SK-N-SH (cell line): ENCODE results near the gene CNIH3. TPM values are rescaled to one million over a fixed set of nuclear protein-coding genes. Genes with fewer than 3 reads are reported as not detected.

ENCODE experiments used
- CTCF ChIA-PET: fragments of 300-600, 350-600 bp; formaldehyde crosslinking; extraction: SDS; loops from one replicate; lab custom pipeline; 2021; lab: Yijun Ruan, JAX
- POLR2A ChIA-PET: fragments of 350-600 bp; sonication (Branson Sonifier 250); formaldehyde crosslinking; extraction: SDS; loops from one replicate; lab custom pipeline; 2020; ENCODE audit warnings: antibody characterized with exemption, inconsistent platforms; lab: Yijun Ruan, JAX
- DNase-seq: peaks from one replicate; pipeline ENCODE4 v3.0.0; 2012
- H2AFZ ChIP-seq: fragments of 200-600 bp; sonication (generic); 2 replicates; pipeline ENCODE4 v1.8.1; 2016; ENCODE audit warnings: antibody characterized with exemption, mild to moderate bottlenecking, low read depth
- H3F3A ChIP-seq: fragments of 200-600 bp; sonication (generic); replicated peaks from 2 replicates; pipeline ENCODE3; 2016; ENCODE audit warnings: antibody characterized with exemption, mild to moderate bottlenecking; ENCODE audit not compliant: insufficient read depth
- H3K27ac ChIP-seq, 2 experiments: fragments of 200-500 bp in 1 of 2; fragments of 200-600 bp in 1 of 2; sonication (Bioruptor generic) in 1 of 2; sonication (generic), shearing (Covaris generic) in 1 of 2; 2 replicates each; pipeline versions ENCODE4 v1.5.1 to v1.6.1; 2014 to 2016; ENCODE audit warnings: low read depth in 2 of 2, inconsistent platforms in 1 of 2, low read length in 1 of 2, mild to moderate bottlenecking in 1 of 2, mixed read lengths in 1 of 2
- H3K27me3 ChIP-seq: fragments of 200-600 bp; sonication (generic), shearing (Covaris generic); 2 replicates; pipeline ENCODE4 v1.6.1; 2016; ENCODE audit warnings: mixed run types; ENCODE audit not compliant: insufficient read depth
- H3K36me3 ChIP-seq, 2 experiments: fragments of 200-500 bp in 1 of 2; fragments of 200-600 bp in 1 of 2; sonication (Bioruptor generic) in 1 of 2; sonication (generic) in 1 of 2; replicated peaks in 1 of 2; 2 replicates each; pipeline versions ENCODE3 to v1.5.1; 2014 to 2016; ENCODE audit warnings: low read length in 1 of 2, mild to moderate bottlenecking in 1 of 2; ENCODE audit not compliant: insufficient read depth in 2 of 2, control insufficient read depth in 1 of 2
- H3K4me1 ChIP-seq, 2 experiments: fragments of 200-500 bp in 1 of 2; fragments of 200-600 bp in 1 of 2; sonication (Bioruptor generic) in 1 of 2; sonication (generic), shearing (Covaris generic) in 1 of 2; 2 replicates each; pipeline versions ENCODE4 v1.5.1 to v1.6.1; 2014 to 2016; ENCODE audit warnings: low read depth in 1 of 2, low read length in 1 of 2, mixed run types in 1 of 2; ENCODE audit not compliant: insufficient read depth in 2 of 2, control insufficient read depth in 1 of 2
- H3K4me2 ChIP-seq: fragments of 200-600 bp; sonication (generic), shearing (Covaris generic); 2 replicates; pipeline ENCODE4 v1.6.1; 2017; ENCODE audit warnings: mixed run types
- H3K4me3 ChIP-seq, 2 experiments: fragments of 200-500 bp in 1 of 2; fragments of 200-600 bp in 1 of 2; sonication (Bioruptor generic) in 1 of 2; sonication (generic), shearing (Covaris generic) in 1 of 2; 2 replicates each; pipeline versions ENCODE4 v1.5.1 to v1.8.1; 2014 to 2016; ENCODE audit warnings: low read depth in 2 of 2, inconsistent platforms in 1 of 2, low read length in 1 of 2, mild to moderate bottlenecking in 1 of 2, mixed read lengths in 1 of 2, moderate library complexity in 1 of 2
- H3K79me2 ChIP-seq: fragments of 200-600 bp; sonication (generic); 2 replicates; pipeline ENCODE4 v1.8.1; 2017; ENCODE audit warnings: mild to moderate bottlenecking; ENCODE audit not compliant: insufficient read depth
- H3K9ac ChIP-seq: fragments of 200-600 bp; sonication (generic); 2 replicates; pipeline ENCODE4 v1.6.1; 2017; ENCODE audit warnings: mixed run types
- H3K9me2 ChIP-seq: fragments of 200-600 bp; sonication (generic); 2 replicates; pipeline ENCODE4 v1.6.1; 2017; ENCODE audit warnings: mixed run types
- H3K9me3 ChIP-seq: fragments of 200-600 bp; sonication (generic); 2 replicates; pipeline ENCODE4 v1.6.1; 2017; ENCODE audit warnings: mixed run types, mild to moderate bottlenecking, moderate library complexity
- H4K20me1 ChIP-seq: fragments of 200-600 bp; sonication (generic); 2 replicates; pipeline ENCODE4 v1.6.1; 2017; ENCODE audit warnings: mild to moderate bottlenecking, mixed run types; ENCODE audit not compliant: insufficient read depth
- CTCF ChIP-seq: fragments of 200-600 bp; sonication (generic); IDR thresholded peaks from 2 replicates; pipeline ENCODE4 v1.6.1; 2017; ENCODE audit warnings: antibody characterized with exemption, mild to moderate bottlenecking, moderate library complexity
- ELF1 ChIP-seq: IDR thresholded peaks from 2 replicates; pipeline ENCODE4 v1.4.0; 2012
- EP300 ChIP-seq, 2 experiments: IDR thresholded peaks; 2 replicates each; pipeline versions ENCODE4 v1.4.0 to v1.6.1; 2012; ENCODE audit warnings: borderline replicate concordance in 1 of 2, low read depth in 1 of 2, low read length in 1 of 2
- EZH2phosphoT487 ChIP-seq: fragments of 200-600 bp; sonication (generic); IDR thresholded peaks from 2 replicates; pipeline ENCODE4 v1.6.1; 2017; ENCODE audit warnings: low read depth, mixed run types, mild to moderate bottlenecking, antibody characterized with exemption, moderate library complexity, borderline replicate concordance
- FOXJ3 ChIP-seq: sonication (generic); formaldehyde crosslinking; IDR thresholded peaks from 2 replicates; pipeline ENCODE4 v1.5.1; 2020; ENCODE audit warnings: mild to moderate bottlenecking, missing genetic modification reagents
- IRF3 ChIP-seq: fragments of 150-350 bp; IDR thresholded peaks from 2 replicates; pipeline ENCODE4 v1.6.1; 2016; ENCODE audit warnings: mild to moderate bottlenecking, low read depth, low read length
- MAX ChIP-seq: IDR thresholded peaks from 2 replicates; pipeline ENCODE4 v1.4.0; 2012; ENCODE audit warnings: low read depth
- NRF1 ChIP-seq: IDR thresholded peaks from 2 replicates; pipeline ENCODE4 v1.6.1; 2012; ENCODE audit warnings: low read depth, mild to moderate bottlenecking, low read length
- SIN3A ChIP-seq: IDR thresholded peaks from 2 replicates; pipeline ENCODE4 v1.6.1; 2012; ENCODE audit warnings: low read depth, mild to moderate bottlenecking, low read length, moderate library complexity, borderline replicate concordance
- TCF12 ChIP-seq: IDR thresholded peaks from 2 replicates; pipeline ENCODE4 v1.4.0; 2012
- USF1 ChIP-seq: IDR thresholded peaks from 2 replicates; pipeline ENCODE4 v1.4.0; 2012; ENCODE audit warnings: low read depth, borderline replicate concordance
- ZBTB33 ChIP-seq: IDR thresholded peaks from 2 replicates; pipeline ENCODE4 v1.4.0; 2012; ENCODE audit warnings: low read depth, borderline replicate concordance
- WGBS: methylation state at CpG from one replicate; pipeline ENCODE4 v1.1.6; 2017; ENCODE audit warnings: low lambda C conversion rate; 5-methylcytosine and 5-hydroxymethylcytosine counted together
- polyA plus RNA-seq, 3 experiments: library from polyadenylated mRNA; depleted of rRNA; stranded (reverse); fragments of >200 nt; gene quantifications; 2 replicates each; pipeline ENCODE4 v1.2.3, GENCODE V29; 2012

The CNIH3 gene
- polyA plus RNA-seq, 1 of the 3 experiments (the other 2 are of a cell fraction), result 18.8 TPM

GRCh38 chr1:224743608-224744164 lies 127.6 kb downstream of the CNIH3 start:
- TF ChIP-seq EZH2phosphoT487 (no peak), ZBTB33 (no peak), MAX (no peak), IRF3 (no peak), CTCF (no peak), TCF12 (no peak), USF1 (no peak), ELF1 (no peak), FOXJ3 (CRISPR knock-in tag) (no peak), EP300 (IDR thresholded peaks at IDR 0.05; ENCODE audit: borderline replicate concordance in 1 of 2, low read depth in 1 of 2, low read length in 1 of 2) (no peak), NRF1 (no peak), SIN3A (no peak)
- no peak overlapping the region for H3K4me2 ChIP-seq
- no peaks in the 10 kb centered on the region for H4K20me1 ChIP-seq
- H3K27ac ChIP-seq, result no peak overlapping the region
- no peak overlapping the region for H3K4me3 ChIP-seq
- no peak for DNase-seq
- 71% methylated on average over 8 of the region's 9 CpGs for WGBS
- peaks cover 0 to 17% of the 10 kb centered on the region in 2 experiments for H3K36me3 ChIP-seq
- no peaks in the 10 kb centered on the region for H3K79me2 ChIP-seq
- H2AFZ ChIP-seq, result no peak overlapping the region
- no peak overlapping the region for H3K9ac ChIP-seq
- no peaks in the 10 kb centered on the region; a peak in 1 of 4 replicates for H3K4me1 ChIP-seq
- H3F3A ChIP-seq, result no peaks in the 10 kb centered on the region
- CTCF ChIA-PET, result interaction anchor here (1.0 kb wide), 1 partner anchor 109 kb away, joined by 3 read pairs; no protein-coding TSS in a partner anchor
- POLR2A ChIA-PET, result no interaction called here
- H3K9me3 ChIP-seq, result no peaks in the 10 kb centered on the region
- no peaks in the 10 kb centered on the region for H3K9me2 ChIP-seq
- no peaks in the 10 kb centered on the region for H3K27me3 ChIP-seq
